ENCODE data around the gene PROCA1. TPM values are rescaled to one million over a fixed set of nuclear protein-coding genes. Genes with fewer than 3 reads are reported as not detected.

The PROCA1 gene
- total and polyA plus RNA-seq, 9 of the 15 experiments (the other 6 are each of a cell fraction or from before 2014, with no cell fraction given), result 0.78 to 16.2 (median 5.6) TPM

DNA sequence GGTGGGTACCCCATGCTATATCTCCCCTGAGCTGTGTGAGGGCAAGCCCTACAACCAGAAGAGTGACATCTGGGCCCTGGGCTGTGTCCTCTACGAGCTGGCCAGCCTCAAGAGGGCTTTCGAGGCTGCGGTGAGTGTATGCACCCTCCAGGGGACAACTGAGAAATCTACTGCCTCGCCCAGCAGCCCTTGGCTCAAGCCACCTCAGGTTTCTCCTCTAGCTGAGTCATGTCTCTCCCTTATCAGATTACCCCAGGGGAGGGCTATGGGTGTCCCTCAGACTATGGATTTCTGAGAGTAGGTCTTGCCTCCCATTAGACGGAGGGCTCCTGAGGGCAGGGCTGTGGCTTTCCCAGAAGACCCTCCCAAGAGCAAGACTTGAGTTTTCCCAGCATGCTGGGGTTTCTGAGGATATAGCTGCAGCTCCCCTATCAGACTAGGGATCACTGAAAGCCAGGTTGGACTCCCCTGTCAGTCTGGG, 23.6 kb upstream of the PROCA1 start (continued):
- TF ChIP-seq E2F3 (CRISPR knock-in tag; IDR thresholded peaks at IDR 0.05), result no peak
- TF ChIP-seq FOXM1 (IDR thresholded peaks at IDR 0.05; ENCODE audit: low read depth), result peak; percentile 15; the same call in 1 of the 2 replicates
- no peak for TF ChIP-seq FOXM1 (CRISPR knock-in tag; IDR thresholded peaks at IDR 0.05; ENCODE audit: low read depth)
- no peak for TF ChIP-seq RFX1 (IDR thresholded peaks at IDR 0.05)
- no peak for TF ChIP-seq KAT8 (IDR thresholded peaks at IDR 0.05; ENCODE audit: low read depth)
- TF ChIP-seq FUS (optimal IDR thresholded peaks at IDR 0.05; ENCODE audit: low read depth, low read length), result no peak
- no peak for TF ChIP-seq PCBP1 (IDR thresholded peaks at IDR 0.05; ENCODE audit: low read depth, low read length, poor library complexity, severe bottlenecking)
- TF ChIP-seq ZC3H11A (IDR thresholded peaks at IDR 0.05; ENCODE audit: low read depth, low read length), result no peak
- TF ChIP-seq, protein P1, sequence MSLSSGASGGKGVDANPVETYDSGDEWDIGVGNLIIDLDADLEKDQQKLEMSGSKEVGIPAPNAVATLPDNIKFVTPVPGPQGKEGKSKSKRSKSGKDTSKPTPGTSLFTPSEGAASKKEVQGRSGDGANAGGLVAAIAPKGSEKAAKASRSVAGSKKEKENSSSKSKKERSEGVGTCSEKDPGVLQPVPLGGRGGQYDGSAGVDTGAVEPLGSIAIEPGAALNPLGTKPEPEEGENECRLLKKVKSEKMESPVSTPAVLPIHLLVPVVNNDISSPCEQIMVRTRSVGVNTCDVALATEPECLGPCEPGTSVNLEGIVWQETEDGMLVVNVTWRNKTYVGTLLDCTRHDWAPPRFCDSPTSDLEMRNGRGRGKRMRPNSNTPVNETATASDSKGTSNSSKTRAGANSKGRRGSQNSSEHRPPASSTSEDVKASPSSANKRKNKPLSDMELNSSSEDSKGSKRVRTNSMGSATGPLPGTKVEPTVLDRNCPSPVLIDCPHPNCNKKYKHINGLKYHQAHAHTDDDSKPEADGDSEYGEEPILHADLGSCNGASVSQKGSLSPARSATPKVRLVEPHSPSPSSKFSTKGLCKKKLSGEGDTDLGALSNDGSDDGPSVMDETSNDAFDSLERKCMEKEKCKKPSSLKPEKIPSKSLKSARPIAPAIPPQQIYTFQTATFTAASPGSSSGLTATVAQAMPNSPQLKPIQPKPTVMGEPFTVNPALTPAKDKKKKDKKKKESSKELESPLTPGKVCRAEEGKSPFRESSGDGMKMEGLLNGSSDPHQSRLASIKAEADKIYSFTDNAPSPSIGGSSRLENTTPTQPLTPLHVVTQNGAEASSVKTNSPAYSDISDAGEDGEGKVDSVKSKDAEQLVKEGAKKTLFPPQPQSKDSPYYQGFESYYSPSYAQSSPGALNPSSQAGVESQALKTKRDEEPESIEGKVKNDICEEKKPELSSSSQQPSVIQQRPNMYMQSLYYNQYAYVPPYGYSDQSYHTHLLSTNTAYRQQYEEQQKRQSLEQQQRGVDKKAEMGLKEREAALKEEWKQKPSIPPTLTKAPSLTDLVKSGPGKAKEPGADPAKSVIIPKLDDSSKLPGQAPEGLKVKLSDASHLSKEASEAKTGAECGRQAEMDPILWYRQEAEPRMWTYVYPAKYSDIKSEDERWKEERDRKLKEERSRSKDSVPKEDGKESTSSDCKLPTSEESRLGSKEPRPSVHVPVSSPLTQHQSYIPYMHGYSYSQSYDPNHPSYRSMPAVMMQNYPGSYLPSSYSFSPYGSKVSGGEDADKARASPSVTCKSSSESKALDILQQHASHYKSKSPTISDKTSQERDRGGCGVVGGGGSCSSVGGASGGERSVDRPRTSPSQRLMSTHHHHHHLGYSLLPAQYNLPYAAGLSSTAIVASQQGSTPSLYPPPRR (CRISPR knock-in tag; IDR thresholded peaks at IDR 0.05; ENCODE audit: borderline replicate concordance), result no peak
- no peak for TF ChIP-seq SMAD2 (IDR thresholded peaks at IDR 0.05; ENCODE audit: low read depth, low read length)
- TF ChIP-seq, protein P2, sequence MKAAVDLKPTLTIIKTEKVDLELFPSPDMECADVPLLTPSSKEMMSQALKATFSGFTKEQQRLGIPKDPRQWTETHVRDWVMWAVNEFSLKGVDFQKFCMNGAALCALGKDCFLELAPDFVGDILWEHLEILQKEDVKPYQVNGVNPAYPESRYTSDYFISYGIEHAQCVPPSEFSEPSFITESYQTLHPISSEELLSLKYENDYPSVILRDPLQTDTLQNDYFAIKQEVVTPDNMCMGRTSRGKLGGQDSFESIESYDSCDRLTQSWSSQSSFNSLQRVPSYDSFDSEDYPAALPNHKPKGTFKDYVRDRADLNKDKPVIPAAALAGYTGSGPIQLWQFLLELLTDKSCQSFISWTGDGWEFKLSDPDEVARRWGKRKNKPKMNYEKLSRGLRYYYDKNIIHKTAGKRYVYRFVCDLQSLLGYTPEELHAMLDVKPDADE (conservative IDR thresholded peaks at IDR 0.05; ENCODE audit: control insufficient read depth, low read depth, low read length), result no peak; the same call in 1 of the 2 replicates
- TF ChIP-seq, protein P3, sequence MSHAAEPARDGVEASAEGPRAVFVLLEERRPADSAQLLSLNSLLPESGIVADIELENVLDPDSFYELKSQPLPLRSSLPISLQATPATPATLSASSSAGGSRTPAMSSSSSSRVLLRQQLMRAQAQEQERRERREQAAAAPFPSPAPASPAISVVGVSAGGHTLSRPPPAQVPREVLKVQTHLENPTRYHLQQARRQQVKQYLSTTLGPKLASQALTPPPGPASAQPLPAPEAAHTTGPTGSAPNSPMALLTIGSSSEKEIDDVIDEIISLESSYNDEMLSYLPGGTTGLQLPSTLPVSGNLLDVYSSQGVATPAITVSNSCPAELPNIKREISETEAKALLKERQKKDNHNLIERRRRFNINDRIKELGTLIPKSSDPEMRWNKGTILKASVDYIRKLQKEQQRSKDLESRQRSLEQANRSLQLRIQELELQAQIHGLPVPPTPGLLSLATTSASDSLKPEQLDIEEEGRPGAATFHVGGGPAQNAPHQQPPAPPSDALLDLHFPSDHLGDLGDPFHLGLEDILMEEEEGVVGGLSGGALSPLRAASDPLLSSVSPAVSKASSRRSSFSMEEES (CRISPR knock-in tag; IDR thresholded peaks at IDR 0.05), result no peak
- no peak for TF ChIP-seq CAMTA2 (CRISPR knock-in tag; conservative IDR thresholded peaks at IDR 0.05)
- no peak for TF ChIP-seq KLF6 (CRISPR knock-in tag; IDR thresholded peaks at IDR 0.05; ENCODE audit: borderline replicate concordance)
- no peak for TF ChIP-seq MCM5 (IDR thresholded peaks at IDR 0.05; ENCODE audit: low read depth)
- peak; percentile 87 for TF ChIP-seq GATA2 (CRISPR knock-in tag; IDR thresholded peaks at IDR 0.05)
- no peak for TF ChIP-seq BMI1 (IDR thresholded peaks at IDR 0.05; ENCODE audit: low read length)
- TF ChIP-seq DLX4 (CRISPR knock-in tag; IDR thresholded peaks at IDR 0.05), result no peak
